ENCODE data around the gene FBXW8.

The FBXW8 gene

DNA sequence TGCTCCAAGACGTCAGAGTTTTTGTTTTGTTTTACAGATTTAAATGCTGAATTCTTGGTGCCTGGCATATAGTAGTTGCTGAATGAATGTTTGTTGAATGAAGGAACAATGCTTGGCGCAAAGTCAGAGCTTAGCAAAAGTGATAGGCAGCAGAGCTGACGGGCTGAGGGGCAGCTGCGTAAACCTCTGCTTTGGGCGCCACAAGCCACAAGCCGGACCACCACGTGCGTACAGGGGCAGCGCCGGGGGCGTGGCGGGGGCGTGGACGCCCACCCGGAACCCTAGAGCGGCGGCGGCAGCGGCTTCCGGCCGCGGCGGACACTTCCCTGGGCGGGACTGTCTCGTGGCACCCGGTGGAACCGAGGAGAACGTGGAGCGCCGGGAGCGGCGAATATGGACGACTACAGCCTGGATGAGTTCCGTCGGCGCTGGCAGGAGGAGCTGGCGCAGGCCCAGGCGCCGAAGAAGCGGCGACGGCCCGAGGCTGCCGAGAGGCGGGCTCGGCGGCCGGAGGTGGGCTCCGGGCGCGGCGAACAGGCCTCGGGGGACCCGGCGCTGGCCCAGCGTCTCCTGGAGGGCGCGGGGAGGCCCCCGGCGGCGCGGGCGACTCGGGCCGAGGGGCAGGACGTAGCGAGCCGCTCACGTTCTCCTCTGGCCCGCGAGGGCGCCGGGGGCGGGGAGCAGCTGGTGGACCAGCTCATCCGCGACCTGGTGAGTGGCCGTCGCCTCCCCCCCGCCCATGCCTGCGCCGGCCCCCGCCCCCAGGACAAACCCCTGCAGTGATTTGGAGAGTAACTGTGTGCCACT is at the start of gene FBXW8:
Gene FBXW8, plus strand, starts transcription at position 306 of the 807 bp plus-strand sequence. Its CDS starts 88 bp downstream, at position 394.
- H3K4me3 ChIP-seq (ENCODE audit: low read length), result peak within 1 kb of the TSS; percentile 69
- DNase-seq (ENCODE audit: low read depth), result no peak
- TF ChIP-seq, protein P1, sequence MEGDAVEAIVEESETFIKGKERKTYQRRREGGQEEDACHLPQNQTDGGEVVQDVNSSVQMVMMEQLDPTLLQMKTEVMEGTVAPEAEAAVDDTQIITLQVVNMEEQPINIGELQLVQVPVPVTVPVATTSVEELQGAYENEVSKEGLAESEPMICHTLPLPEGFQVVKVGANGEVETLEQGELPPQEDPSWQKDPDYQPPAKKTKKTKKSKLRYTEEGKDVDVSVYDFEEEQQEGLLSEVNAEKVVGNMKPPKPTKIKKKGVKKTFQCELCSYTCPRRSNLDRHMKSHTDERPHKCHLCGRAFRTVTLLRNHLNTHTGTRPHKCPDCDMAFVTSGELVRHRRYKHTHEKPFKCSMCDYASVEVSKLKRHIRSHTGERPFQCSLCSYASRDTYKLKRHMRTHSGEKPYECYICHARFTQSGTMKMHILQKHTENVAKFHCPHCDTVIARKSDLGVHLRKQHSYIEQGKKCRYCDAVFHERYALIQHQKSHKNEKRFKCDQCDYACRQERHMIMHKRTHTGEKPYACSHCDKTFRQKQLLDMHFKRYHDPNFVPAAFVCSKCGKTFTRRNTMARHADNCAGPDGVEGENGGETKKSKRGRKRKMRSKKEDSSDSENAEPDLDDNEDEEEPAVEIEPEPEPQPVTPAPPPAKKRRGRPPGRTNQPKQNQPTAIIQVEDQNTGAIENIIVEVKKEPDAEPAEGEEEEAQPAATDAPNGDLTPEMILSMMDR (conservative IDR thresholded peaks at IDR 0.05; ENCODE audit: low read depth, low read length), result no peak

DNA sequence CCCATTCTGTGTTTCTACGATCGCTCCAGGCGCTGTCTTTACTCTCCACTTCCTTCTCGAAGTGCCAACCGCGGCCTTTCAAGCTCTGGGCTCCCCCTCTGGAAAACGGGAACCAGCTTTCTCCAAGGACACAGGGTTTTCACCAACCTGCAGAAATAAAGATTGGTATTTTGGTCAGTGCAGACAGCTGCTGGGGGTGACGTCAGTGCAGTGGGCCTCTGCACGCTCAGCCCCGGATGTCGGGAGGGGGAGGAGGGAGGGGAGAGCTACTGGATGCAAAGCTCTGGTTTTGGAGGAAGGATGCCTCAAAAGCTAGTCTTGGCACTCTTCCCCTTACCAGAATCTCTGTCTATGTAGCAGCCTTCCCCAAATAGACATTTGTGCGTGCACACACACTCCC is 49.4 kb upstream of the FBXW8 start:
- no peak for DNase-seq (ENCODE audit: low read depth)
- TF ChIP-seq, protein P1 (conservative IDR thresholded peaks at IDR 0.05; ENCODE audit: low read depth, low read length), result no peak
- no peak overlapping the region for H3K4me3 ChIP-seq (ENCODE audit: low read length)

DNA sequence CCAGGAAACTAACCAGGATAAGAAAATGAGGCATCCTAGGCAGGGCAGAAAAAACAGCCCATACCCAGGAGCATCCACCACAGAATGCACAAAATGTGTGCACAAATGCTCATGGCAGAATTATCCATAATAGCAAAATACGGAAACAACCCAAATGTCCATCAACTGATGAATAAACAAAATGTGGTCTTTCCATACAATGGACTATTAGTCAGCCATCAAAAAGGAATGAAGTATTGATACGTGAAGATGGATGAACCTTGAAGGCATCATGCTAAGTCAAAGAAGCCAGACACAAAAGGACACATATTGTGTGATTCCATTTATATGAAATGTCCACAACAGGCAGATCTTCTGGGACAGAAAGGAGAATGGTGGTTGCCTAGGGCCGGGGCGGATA is 48.6 kb upstream of the FBXW8 start:
- no peak for DNase-seq (ENCODE audit: low read depth)
- TF ChIP-seq, protein P1 (conservative IDR thresholded peaks at IDR 0.05; ENCODE audit: low read depth, low read length), result no peak
- no peak overlapping the region for H3K4me3 ChIP-seq (ENCODE audit: low read length)

- peak; percentile 82 for DNase-seq (ENCODE audit: low read depth)
- TF ChIP-seq, protein P1 (conservative IDR thresholded peaks at IDR 0.05; ENCODE audit: low read depth, low read length), result peak; percentile 82
- no peak overlapping the region for H3K4me3 ChIP-seq (ENCODE audit: low read length)
These were observed 47.4 kb upstream of the FBXW8 start for GRCh38 chr12:116863275-116863767.

DNA sequence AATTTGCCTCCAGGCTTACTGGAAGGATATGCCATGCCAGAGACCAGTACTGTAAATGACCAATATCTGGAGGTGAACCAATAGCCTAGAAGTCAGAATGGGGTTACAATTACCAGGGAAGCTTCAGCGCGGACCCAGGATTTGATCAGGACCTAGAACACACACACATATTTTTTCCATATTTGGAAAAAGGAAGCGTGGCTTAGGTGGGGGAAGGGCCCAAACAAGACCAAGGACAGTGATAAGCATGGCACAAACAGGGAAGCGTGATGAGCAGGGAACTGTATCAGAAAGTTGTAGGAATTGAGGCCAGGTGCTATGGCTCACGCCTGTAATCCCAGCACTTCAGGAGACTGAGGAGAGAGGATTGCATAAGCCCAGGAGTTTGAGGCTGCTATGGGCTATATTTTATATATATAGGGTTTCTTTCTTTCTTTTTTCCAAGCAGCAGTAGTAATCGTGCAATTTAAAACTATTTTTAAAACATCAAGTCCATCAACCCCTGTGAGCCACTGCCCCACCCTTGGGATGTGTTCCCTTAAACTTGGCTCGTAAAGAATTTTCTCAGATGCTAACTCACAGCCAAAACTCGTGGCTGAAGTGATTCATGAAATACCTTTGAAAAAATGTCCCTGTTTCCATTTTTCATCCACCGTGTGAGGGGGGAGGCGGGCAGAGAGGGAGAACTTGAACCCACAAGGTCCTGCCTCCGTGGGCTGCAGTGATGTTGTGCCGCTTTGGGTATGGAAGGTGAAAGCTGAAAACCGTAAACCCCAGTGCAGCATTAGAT is 46.2 kb upstream of the FBXW8 start:
- no peak overlapping the region for H3K4me3 ChIP-seq (ENCODE audit: low read length)
- TF ChIP-seq, protein P1 (conservative IDR thresholded peaks at IDR 0.05; ENCODE audit: low read depth, low read length), result no peak
- peak; percentile 86 for DNase-seq (ENCODE audit: low read depth)

DNA sequence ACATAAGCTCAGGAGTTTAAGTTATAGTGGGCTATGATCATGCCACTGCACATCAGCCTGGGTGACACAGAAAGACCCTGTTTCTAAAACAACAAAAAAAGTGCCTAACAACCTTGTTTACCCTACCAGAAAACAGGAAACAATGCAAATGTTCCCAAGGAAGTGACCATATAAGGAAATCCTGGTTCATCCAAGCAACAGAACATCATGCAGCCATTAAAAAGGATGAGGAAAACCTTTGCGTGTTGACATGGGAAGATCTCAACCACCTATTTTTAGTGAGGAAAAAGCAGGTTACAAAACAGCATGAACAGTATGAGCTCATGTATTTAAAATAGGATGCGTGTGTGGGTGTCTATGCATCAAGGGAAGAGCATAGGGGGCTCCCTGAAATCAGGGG is 43.2 kb upstream of the FBXW8 start:
- H3K4me3 ChIP-seq (ENCODE audit: low read length), result no peak overlapping the region
- TF ChIP-seq, protein P1 (conservative IDR thresholded peaks at IDR 0.05; ENCODE audit: low read depth, low read length), result no peak

More for the DNA sequence above, 43.2 kb upstream of the FBXW8 start:
- DNase-seq (ENCODE audit: low read depth), result no peak
